K562 (cell line): Measurements from ENCODE around the gene IGF2BP3. TPM values are rescaled to one million over a fixed set of nuclear protein-coding genes. Genes with fewer than 3 reads are reported as not detected.

Experiments
- CEBPB ChIP-seq: fragments of 450-650 bp; IDR thresholded peaks from 2 replicates; pipeline ENCODE4 v1.6.1; 2016; ENCODE audit warnings: missing genetic modification characterization, missing compliant biosample characterization
- ELF4 ChIP-seq: fragments of 450-650 bp; formaldehyde crosslinking; IDR thresholded peaks from 2 replicates; pipeline ENCODE4 v1.4.0; 2022; ENCODE audit warnings: missing genetic modification characterization
- MAFG ChIP-seq: fragments of 450-650 bp; conservative IDR thresholded peaks from 2 replicates; pipeline ENCODE4 v1.6.1; 2016; ENCODE audit warnings: missing genetic modification characterization, missing compliant biosample characterization
- NR4A1 ChIP-seq, 2 experiments: fragments of 250-450 bp in 1 of 2; fragments of 450-650 bp in 1 of 2; sonication (Bioruptor Pico) in 1 of 2; IDR thresholded peaks; 2 replicates each; pipeline versions ENCODE4 v1.4.0 to v1.6.1; 2016 to 2020; ENCODE audit warnings: mild to moderate bottlenecking in 2 of 2, missing compliant biosample characterization in 1 of 2, missing genetic modification characterization in 1 of 2, moderate library complexity in 1 of 2
- POLR2AphosphoS5 ChIP-seq: IDR thresholded peaks from 2 replicates; pipeline ENCODE4 v1.6.1; 2011; ENCODE audit warnings: mild to moderate bottlenecking, low read depth, low read length, moderate library complexity; ENCODE audit not compliant: control insufficient read depth, insufficient read depth
- RBM34 ChIP-seq: fragments of 200-400 bp; formaldehyde crosslinking; IDR thresholded peaks from 2 replicates; pipeline ENCODE4 v1.6.1; 2018; ENCODE audit warnings: low read length, borderline replicate concordance; ENCODE audit not compliant: insufficient read depth
- XRCC3 ChIP-seq: fragments of 450-650 bp; IDR thresholded peaks from 2 replicates; pipeline ENCODE4 v1.6.1; 2017; ENCODE audit warnings: mild to moderate bottlenecking, moderate library complexity
- ZNF408 ChIP-seq: fragments of 250-450 bp; sonication (Bioruptor Pico); IDR thresholded peaks from 2 replicates; pipeline ENCODE4 v1.4.0; 2020; ENCODE audit warnings: low read depth, mild to moderate bottlenecking, moderate library complexity
- polyA plus RNA-seq, 8 experiments: library from polyadenylated mRNA; depleted of rRNA in 4 of 8; stranded (reverse) in 5 of 8; unstranded in 3 of 8; fragments of >200 nt; fragmentation: Nextera tagmentation in 2 of 8; fragmentation: Illumina TruSeq in 1 of 8; extraction: Ambion mirVana in 2 of 8; extraction: Trizol in 1 of 8; gene quantifications; 2 replicates each; pipeline versions ENCODE4 v1.2.1 to v1.2.3, GENCODE V29; 2011 to 2014; ENCODE audit warnings: inconsistent platforms in 1 of 8, missing spikeins in 1 of 8
- total RNA-seq, 7 experiments: library from RNA; depleted of rRNA in 6 of 7; stranded (reverse); fragments of >200 nt in 6 of 7; fragmentation: Illumina TruSeq in 2 of 7; extraction: Trizol in 2 of 7; gene quantifications; 2 replicates each; pipeline versions ENCODE4 v1.2.1 to v1.2.3, GENCODE V29; 2011 to 2021; ENCODE audit warnings: low replicate concordance in 1 of 7
- TF ChIP-seq, protein P1 (sequence below): sonication (generic); formaldehyde crosslinking; IDR thresholded peaks from 2 replicates; pipeline ENCODE4 v1.8.1; 2023; ENCODE audit warnings: missing genetic modification reagents, mild to moderate bottlenecking, borderline replicate concordance
- TF ChIP-seq, protein P2 (sequence below): fragments of 200-600 bp; sonication (generic); IDR thresholded peaks from one replicate; pipeline ENCODE4 v1.6.1; 2012; ENCODE audit warnings: mild to moderate bottlenecking, low read depth, low read length, inconsistent platforms

IGF2BP3 gene
- total and polyA plus RNA-seq, 9 of the 15 experiments (the other 6 are each of a cell fraction or from before 2014, with no cell fraction given): 8.4 to 88.1 (median 61.2) TPM

DNA sequence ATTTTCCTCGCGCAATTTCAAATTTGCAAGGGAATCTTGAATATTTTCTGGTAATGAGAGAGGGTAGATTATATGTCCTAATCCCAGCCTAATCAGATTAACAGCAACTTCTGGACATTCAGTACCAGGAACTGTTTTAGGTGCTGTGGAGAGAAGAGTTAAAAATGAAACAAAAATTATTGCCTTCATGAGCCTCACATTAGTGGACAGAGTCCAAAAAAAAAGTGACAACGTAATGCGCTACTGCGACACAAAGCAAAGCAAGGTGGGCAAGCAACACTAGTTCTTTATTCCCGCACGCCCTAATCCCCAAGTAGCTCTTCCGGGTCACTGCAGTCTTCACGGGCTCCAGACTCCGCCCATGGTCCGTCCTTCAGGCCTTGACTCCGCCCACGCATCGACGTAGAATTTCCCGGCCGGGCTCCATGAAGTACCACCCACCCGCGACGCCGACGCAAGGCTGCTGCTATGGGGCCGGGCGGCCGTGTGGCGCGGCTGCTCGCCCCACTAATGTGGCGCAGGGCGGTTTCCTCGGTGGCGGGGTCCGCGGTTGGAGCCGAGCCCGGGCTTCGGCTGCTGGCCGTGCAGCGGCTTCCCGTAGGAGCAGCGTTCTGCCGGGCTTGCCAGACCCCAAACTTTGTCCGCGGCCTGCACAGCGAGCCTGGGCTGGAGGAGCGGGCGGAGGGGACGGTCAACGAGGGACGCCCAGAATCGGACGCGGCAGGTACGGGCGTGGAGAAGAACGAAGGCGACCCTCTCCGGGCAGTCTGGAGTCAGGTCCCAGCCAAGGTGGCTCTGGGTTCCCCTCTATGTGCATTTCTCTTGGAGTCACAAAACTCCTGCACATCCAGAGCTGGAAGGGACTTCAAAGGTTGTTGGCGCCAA lies 171.2 kb downstream of the IGF2BP3 start, which contains the start of gene MALSU1 (continued):
- TF ChIP-seq, protein P1, sequence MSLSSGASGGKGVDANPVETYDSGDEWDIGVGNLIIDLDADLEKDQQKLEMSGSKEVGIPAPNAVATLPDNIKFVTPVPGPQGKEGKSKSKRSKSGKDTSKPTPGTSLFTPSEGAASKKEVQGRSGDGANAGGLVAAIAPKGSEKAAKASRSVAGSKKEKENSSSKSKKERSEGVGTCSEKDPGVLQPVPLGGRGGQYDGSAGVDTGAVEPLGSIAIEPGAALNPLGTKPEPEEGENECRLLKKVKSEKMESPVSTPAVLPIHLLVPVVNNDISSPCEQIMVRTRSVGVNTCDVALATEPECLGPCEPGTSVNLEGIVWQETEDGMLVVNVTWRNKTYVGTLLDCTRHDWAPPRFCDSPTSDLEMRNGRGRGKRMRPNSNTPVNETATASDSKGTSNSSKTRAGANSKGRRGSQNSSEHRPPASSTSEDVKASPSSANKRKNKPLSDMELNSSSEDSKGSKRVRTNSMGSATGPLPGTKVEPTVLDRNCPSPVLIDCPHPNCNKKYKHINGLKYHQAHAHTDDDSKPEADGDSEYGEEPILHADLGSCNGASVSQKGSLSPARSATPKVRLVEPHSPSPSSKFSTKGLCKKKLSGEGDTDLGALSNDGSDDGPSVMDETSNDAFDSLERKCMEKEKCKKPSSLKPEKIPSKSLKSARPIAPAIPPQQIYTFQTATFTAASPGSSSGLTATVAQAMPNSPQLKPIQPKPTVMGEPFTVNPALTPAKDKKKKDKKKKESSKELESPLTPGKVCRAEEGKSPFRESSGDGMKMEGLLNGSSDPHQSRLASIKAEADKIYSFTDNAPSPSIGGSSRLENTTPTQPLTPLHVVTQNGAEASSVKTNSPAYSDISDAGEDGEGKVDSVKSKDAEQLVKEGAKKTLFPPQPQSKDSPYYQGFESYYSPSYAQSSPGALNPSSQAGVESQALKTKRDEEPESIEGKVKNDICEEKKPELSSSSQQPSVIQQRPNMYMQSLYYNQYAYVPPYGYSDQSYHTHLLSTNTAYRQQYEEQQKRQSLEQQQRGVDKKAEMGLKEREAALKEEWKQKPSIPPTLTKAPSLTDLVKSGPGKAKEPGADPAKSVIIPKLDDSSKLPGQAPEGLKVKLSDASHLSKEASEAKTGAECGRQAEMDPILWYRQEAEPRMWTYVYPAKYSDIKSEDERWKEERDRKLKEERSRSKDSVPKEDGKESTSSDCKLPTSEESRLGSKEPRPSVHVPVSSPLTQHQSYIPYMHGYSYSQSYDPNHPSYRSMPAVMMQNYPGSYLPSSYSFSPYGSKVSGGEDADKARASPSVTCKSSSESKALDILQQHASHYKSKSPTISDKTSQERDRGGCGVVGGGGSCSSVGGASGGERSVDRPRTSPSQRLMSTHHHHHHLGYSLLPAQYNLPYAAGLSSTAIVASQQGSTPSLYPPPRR: no peak
- TF ChIP-seq ELF4 (0 out of 2 replicates have a peak, but pooled peaks have one; percentile 23), RBM34 (no peak), NR4A1 (CRISPR knock-in tag; IDR thresholded peaks at IDR 0.05) (no peak), NR4A1 (tag; IDR thresholded peaks at IDR 0.05) (peak; percentile 84; the same call in 1 of the 2 replicates), ZNF408 (no peak), XRCC3 (no peak), CEBPB (tag) (no peak), POLR2AphosphoS5 (peak; percentile 79), MAFG (no peak)
- TF ChIP-seq, protein P2, sequence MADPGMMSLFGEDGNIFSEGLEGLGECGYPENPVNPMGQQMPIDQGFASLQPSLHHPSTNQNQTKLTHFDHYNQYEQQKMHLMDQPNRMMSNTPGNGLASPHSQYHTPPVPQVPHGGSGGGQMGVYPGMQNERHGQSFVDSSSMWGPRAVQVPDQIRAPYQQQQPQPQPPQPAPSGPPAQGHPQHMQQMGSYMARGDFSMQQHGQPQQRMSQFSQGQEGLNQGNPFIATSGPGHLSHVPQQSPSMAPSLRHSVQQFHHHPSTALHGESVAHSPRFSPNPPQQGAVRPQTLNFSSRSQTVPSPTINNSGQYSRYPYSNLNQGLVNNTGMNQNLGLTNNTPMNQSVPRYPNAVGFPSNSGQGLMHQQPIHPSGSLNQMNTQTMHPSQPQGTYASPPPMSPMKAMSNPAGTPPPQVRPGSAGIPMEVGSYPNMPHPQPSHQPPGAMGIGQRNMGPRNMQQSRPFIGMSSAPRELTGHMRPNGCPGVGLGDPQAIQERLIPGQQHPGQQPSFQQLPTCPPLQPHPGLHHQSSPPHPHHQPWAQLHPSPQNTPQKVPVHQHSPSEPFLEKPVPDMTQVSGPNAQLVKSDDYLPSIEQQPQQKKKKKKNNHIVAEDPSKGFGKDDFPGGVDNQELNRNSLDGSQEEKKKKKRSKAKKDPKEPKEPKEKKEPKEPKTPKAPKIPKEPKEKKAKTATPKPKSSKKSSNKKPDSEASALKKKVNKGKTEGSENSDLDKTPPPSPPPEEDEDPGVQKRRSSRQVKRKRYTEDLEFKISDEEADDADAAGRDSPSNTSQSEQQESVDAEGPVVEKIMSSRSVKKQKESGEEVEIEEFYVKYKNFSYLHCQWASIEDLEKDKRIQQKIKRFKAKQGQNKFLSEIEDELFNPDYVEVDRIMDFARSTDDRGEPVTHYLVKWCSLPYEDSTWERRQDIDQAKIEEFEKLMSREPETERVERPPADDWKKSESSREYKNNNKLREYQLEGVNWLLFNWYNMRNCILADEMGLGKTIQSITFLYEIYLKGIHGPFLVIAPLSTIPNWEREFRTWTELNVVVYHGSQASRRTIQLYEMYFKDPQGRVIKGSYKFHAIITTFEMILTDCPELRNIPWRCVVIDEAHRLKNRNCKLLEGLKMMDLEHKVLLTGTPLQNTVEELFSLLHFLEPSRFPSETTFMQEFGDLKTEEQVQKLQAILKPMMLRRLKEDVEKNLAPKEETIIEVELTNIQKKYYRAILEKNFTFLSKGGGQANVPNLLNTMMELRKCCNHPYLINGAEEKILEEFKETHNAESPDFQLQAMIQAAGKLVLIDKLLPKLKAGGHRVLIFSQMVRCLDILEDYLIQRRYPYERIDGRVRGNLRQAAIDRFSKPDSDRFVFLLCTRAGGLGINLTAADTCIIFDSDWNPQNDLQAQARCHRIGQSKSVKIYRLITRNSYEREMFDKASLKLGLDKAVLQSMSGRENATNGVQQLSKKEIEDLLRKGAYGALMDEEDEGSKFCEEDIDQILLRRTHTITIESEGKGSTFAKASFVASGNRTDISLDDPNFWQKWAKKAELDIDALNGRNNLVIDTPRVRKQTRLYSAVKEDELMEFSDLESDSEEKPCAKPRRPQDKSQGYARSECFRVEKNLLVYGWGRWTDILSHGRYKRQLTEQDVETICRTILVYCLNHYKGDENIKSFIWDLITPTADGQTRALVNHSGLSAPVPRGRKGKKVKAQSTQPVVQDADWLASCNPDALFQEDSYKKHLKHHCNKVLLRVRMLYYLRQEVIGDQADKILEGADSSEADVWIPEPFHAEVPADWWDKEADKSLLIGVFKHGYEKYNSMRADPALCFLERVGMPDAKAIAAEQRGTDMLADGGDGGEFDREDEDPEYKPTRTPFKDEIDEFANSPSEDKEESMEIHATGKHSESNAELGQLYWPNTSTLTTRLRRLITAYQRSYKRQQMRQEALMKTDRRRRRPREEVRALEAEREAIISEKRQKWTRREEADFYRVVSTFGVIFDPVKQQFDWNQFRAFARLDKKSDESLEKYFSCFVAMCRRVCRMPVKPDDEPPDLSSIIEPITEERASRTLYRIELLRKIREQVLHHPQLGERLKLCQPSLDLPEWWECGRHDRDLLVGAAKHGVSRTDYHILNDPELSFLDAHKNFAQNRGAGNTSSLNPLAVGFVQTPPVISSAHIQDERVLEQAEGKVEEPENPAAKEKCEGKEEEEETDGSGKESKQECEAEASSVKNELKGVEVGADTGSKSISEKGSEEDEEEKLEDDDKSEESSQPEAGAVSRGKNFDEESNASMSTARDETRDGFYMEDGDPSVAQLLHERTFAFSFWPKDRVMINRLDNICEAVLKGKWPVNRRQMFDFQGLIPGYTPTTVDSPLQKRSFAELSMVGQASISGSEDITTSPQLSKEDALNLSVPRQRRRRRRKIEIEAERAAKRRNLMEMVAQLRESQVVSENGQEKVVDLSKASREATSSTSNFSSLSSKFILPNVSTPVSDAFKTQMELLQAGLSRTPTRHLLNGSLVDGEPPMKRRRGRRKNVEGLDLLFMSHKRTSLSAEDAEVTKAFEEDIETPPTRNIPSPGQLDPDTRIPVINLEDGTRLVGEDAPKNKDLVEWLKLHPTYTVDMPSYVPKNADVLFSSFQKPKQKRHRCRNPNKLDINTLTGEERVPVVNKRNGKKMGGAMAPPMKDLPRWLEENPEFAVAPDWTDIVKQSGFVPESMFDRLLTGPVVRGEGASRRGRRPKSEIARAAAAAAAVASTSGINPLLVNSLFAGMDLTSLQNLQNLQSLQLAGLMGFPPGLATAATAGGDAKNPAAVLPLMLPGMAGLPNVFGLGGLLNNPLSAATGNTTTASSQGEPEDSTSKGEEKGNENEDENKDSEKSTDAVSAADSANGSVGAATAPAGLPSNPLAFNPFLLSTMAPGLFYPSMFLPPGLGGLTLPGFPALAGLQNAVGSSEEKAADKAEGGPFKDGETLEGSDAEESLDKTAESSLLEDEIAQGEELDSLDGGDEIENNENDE: no peak
